K562 (cell line): Measurements from ENCODE around the gene CRPPA. TPM values are rescaled to one million over a fixed set of nuclear protein-coding genes. Genes with fewer than 3 reads are reported as not detected.

ENCODE experiments used
- CBFB ChIP-seq: sonication (generic); formaldehyde crosslinking; IDR thresholded peaks from 2 replicates; pipeline ENCODE4 v1.4.0; 2020; ENCODE audit warnings: mild to moderate bottlenecking, missing genetic modification reagents
- HDGF ChIP-seq: fragments of 450-650 bp; IDR thresholded peaks from 2 replicates; pipeline ENCODE4 v1.6.1; 2016
- HMGXB4 ChIP-seq: sonication (generic); formaldehyde crosslinking; IDR thresholded peaks from 2 replicates; pipeline ENCODE4 v1.8.1; 2023; ENCODE audit warnings: mild to moderate bottlenecking, missing genetic modification reagents
- JUN ChIP-seq, 2 experiments: sonication (generic) in 1 of 2; formaldehyde crosslinking in 1 of 2; IDR thresholded peaks; 2 replicates each; pipeline versions ENCODE4 v1.6.1 to v1.8.0; 2012 to 2022; ENCODE audit warnings: borderline replicate concordance in 2 of 2, mild to moderate bottlenecking in 2 of 2, improper control_type of control experiment in 1 of 2, low read depth in 1 of 2, low read length in 1 of 2, missing genetic modification reagents in 1 of 2
- PCBP1 ChIP-seq: fragments of 200-400 bp; formaldehyde crosslinking; IDR thresholded peaks from 2 replicates; pipeline ENCODE4 v1.6.1; 2018; ENCODE audit warnings: mild to moderate bottlenecking, low read depth, low read length; ENCODE audit not compliant: poor library complexity, severe bottlenecking
- RBM25 ChIP-seq: fragments of 200-400 bp; formaldehyde crosslinking; IDR thresholded peaks from 2 replicates; pipeline ENCODE4 v1.6.1; 2018; ENCODE audit warnings: low read length, low read depth, moderate library complexity; ENCODE audit not compliant: severe bottlenecking
- RCOR1 ChIP-seq, 2 experiments: IDR thresholded peaks; 2 replicates each; pipeline ENCODE4 v1.6.1; 2012; ENCODE audit warnings: low read depth in 2 of 2, low read length in 2 of 2, borderline replicate concordance in 1 of 2, improper control_type of control experiment in 1 of 2
- RFX5 ChIP-seq: IDR thresholded peaks from 2 replicates; pipeline ENCODE4 v1.6.1; 2011; ENCODE audit warnings: low read depth, mild to moderate bottlenecking, improper control_type of control experiment, low read length
- RUNX1 ChIP-seq: sonication (generic); IDR thresholded peaks from 2 replicates; pipeline ENCODE4 v1.6.1; 2016; ENCODE audit warnings: antibody characterized with exemption, low read depth
- SREBF2 ChIP-seq: sonication (generic); formaldehyde crosslinking; IDR thresholded peaks from 2 replicates; pipeline ENCODE4 v1.4.0; 2020; ENCODE audit warnings: mild to moderate bottlenecking, missing genetic modification reagents
- ZNF232 ChIP-seq: sonication (generic); formaldehyde crosslinking; IDR thresholded peaks from 2 replicates; pipeline ENCODE4 v1.8.0; 2022; ENCODE audit warnings: mild to moderate bottlenecking, missing genetic modification reagents
- ZNF282 ChIP-seq: sonication (generic); formaldehyde crosslinking; IDR thresholded peaks from 2 replicates; pipeline ENCODE4 v1.8.1; 2023; ENCODE audit warnings: missing genetic modification reagents
- polyA plus RNA-seq, 8 experiments: library from polyadenylated mRNA; depleted of rRNA in 4 of 8; stranded (reverse) in 5 of 8; unstranded in 3 of 8; fragments of >200 nt; fragmentation: Nextera tagmentation in 2 of 8; fragmentation: Illumina TruSeq in 1 of 8; extraction: Ambion mirVana in 2 of 8; extraction: Trizol in 1 of 8; gene quantifications; 2 replicates each; pipeline versions ENCODE4 v1.2.1 to v1.2.3, GENCODE V29; 2011 to 2014; ENCODE audit warnings: inconsistent platforms in 1 of 8, missing spikeins in 1 of 8
- total RNA-seq, 7 experiments: library from RNA; depleted of rRNA in 6 of 7; stranded (reverse); fragments of >200 nt in 6 of 7; fragmentation: Illumina TruSeq in 2 of 7; extraction: Trizol in 2 of 7; gene quantifications; 2 replicates each; pipeline versions ENCODE4 v1.2.1 to v1.2.3, GENCODE V29; 2011 to 2021; ENCODE audit warnings: low replicate concordance in 1 of 7
- TF ChIP-seq, protein P1 (sequence below): IDR thresholded peaks from 2 replicates; pipeline ENCODE4 v1.6.1; 2016; ENCODE audit warnings: missing genetic modification characterization, missing compliant biosample characterization
- TF ChIP-seq, protein P2 (sequence below): fragments of 450-650 bp; IDR thresholded peaks from 2 replicates; pipeline ENCODE4 v1.6.1; 2016; ENCODE audit warnings: low read depth

Gene CRPPA
- total and polyA plus RNA-seq, 9 of the 15 experiments (the other 6 are each of a cell fraction or from before 2014, with no cell fraction given), result 3.9 to 14.4 (median 7.8) TPM

GRCh38 chr7:16420649-16421332 is 547 bp downstream of the CRPPA start (continued):
- TF ChIP-seq, protein P1, sequence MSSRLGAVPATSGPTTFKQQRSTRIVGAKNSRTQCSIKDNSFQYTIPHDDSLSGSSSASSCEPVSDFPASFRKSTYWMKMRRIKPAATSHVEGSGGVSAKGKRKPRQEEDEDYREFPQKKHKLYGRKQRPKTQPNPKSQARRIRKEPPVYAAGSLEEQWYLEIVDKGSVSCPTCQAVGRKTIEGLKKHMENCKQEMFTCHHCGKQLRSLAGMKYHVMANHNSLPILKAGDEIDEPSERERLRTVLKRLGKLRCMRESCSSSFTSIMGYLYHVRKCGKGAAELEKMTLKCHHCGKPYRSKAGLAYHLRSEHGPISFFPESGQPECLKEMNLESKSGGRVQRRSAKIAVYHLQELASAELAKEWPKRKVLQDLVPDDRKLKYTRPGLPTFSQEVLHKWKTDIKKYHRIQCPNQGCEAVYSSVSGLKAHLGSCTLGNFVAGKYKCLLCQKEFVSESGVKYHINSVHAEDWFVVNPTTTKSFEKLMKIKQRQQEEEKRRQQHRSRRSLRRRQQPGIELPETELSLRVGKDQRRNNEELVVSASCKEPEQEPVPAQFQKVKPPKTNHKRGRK, result no peak
- TF ChIP-seq SREBF2 (no peak), RBM25 (peak; percentile 9), HDGF (no peak), RFX5 (no peak), CBFB (CRISPR knock-in tag) (no peak), RUNX1 (peak; percentile 40; the same call in 1 of the 2 replicates), HMGXB4 (no peak), ZNF282 (CRISPR knock-in tag) (no peak), ZNF232 (CRISPR knock-in tag) (peak; percentile 86; the same call in 1 of the 2 replicates), RCOR1 (IDR thresholded peaks at IDR 0.05; ENCODE audit: borderline replicate concordance in 1 of 2, low read depth in 2 of 2, low read length in 2 of 2) (peak in 1 of 2 experiments; percentile 4; a peak in 1 of 4 replicates), JUN (IDR thresholded peaks at IDR 0.05; ENCODE audit: borderline replicate concordance, low read depth, low read length) (peak; percentile 15; the same call in 1 of the 2 replicates), JUN (CRISPR knock-in tag; IDR thresholded peaks at IDR 0.05; ENCODE audit: borderline replicate concordance) (peak; percentile 21; the same call in 1 of the 2 replicates), PCBP1 (peak; percentile 49)
- TF ChIP-seq, protein P2, sequence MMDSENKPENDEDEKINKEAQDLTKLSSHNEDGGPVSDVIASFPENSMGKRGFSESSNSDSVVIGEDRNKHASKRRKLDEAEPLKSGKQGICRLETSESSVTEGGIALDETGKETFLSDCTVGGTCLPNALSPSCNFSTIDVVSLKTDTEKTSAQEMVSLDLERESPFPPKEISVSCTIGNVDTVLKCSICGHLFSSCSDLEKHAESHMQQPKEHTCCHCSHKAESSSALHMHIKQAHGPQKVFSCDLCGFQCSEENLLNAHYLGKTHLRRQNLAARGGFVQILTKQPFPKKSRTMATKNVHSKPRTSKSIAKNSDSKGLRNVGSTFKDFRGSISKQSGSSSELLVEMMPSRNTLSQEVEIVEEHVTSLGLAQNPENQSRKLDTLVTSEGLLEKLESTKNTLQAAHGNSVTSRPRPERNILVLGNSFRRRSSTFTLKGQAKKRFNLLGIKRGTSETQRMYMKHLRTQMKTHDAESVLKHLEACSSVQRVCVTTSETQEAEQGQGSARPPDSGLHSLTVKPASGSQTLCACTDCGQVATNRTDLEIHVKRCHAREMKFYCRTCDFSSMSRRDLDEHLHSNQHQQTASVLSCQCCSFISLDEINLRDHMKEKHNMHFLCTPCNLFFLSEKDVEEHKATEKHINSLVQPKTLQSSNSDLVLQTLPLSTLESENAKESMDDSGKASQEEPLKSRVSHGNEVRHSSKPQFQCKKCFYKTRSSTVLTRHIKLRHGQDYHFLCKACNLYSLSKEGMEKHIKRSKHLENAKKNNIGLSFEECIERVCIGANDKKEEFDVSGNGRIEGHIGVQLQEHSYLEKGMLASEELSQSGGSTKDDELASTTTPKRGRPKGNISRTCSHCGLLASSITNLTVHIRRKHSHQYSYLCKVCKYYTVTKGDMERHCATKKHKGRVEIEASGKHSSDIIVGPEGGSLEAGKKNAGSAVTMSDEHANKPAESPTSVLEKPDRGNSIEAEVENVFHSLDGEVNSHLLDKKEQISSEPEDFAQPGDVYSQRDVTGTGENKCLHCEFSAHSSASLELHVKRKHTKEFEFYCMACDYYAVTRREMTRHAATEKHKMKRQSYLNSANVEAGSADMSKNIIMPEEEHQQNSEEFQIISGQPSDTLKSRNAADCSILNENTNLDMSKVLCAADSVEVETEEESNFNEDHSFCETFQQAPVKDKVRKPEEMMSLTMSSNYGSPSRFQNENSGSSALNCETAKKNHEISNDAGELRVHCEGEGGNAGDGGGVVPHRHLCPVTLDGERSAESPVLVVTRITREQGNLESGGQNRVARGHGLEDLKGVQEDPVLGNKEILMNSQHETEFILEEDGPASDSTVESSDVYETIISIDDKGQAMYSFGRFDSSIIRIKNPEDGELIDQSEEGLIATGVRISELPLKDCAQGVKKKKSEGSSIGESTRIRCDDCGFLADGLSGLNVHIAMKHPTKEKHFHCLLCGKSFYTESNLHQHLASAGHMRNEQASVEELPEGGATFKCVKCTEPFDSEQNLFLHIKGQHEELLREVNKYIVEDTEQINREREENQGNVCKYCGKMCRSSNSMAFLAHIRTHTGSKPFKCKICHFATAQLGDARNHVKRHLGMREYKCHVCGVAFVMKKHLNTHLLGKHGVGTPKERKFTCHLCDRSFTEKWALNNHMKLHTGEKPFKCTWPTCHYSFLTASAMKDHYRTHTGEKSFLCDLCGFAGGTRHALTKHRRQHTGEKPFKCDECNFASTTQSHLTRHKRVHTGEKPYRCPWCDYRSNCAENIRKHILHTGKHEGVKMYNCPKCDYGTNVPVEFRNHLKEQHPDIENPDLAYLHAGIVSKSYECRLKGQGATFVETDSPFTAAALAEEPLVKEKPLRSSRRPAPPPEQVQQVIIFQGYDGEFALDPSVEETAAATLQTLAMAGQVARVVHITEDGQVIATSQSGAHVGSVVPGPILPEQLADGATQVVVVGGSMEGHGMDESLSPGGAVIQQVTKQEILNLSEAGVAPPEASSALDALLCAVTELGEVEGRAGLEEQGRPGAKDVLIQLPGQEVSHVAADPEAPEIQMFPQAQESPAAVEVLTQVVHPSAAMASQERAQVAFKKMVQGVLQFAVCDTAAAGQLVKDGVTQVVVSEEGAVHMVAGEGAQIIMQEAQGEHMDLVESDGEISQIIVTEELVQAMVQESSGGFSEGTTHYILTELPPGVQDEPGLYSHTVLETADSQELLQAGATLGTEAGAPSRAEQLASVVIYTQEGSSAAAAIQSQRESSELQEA, result no peak
